ENCODE measurements around the gene RAB31. TPM values are rescaled to one million over a fixed set of nuclear protein-coding genes. Genes with fewer than 3 reads are reported as not detected.

The RAB31 gene
- total and polyA plus RNA-seq, 2 donors from 2014 or later: 17.3 to 77.1 TPM

GRCh38 chr18:9719421-9719981, 11.4 kb downstream of the RAB31 start:
- no peak for TF ChIP-seq CTCF (IDR thresholded peaks at IDR 0.05; ENCODE audit: borderline replicate concordance, extremely low read depth, insufficient read depth)
- intact Hi-C loops (cut with DNase I): no loop called here

GRCh38 chr18:9720327-9720726, 12.2 kb downstream of the RAB31 start:
- H3K9me3 ChIP-seq (ENCODE audit: control insufficient read depth in 2 of 3, insufficient read depth in 1 of 3, low read length in 3 of 3): no peaks in the 10 kb centered on the region
- DNase-seq (no peak), FAIRE-seq (no peak)
- intact Hi-C loops (cut with DNase I): no loop called here
- no peaks in the 10 kb centered on the region for H3K36me3 ChIP-seq (ENCODE audit: control insufficient read depth in 2 of 3, insufficient read depth in 3 of 3, low read length in 3 of 3)
- no peaks in the 10 kb centered on the region for H3K27me3 ChIP-seq (ENCODE audit: control insufficient read depth, insufficient read depth, low read length)
- no peak for TF ChIP-seq CTCF (IDR thresholded peaks at IDR 0.05; ENCODE audit: borderline replicate concordance, extremely low read depth, insufficient read depth)
- H3K27ac ChIP-seq (ENCODE audit: low read depth in 2 of 2, low read length in 2 of 2): no peak overlapping the region
- no peaks in the 10 kb centered on the region for H3K4me1 ChIP-seq (ENCODE audit: control insufficient read depth in 2 of 3, insufficient read depth in 2 of 3, low read depth in 1 of 3, low read length in 3 of 3)
- no peak overlapping the region for H3K4me3 ChIP-seq (ENCODE audit: low read length in 3 of 3)
- no peak overlapping the region for H3K9ac ChIP-seq (ENCODE audit: low read length in 3 of 3)

More at GRCh38 chr18:9719421-9719981, 11.4 kb downstream of the RAB31 start:
- H3K27me3 ChIP-seq (ENCODE audit: control insufficient read depth, insufficient read depth, low read length): no peaks in the 10 kb centered on the region
- H3K4me1 ChIP-seq (ENCODE audit: control insufficient read depth in 2 of 3, insufficient read depth in 2 of 3, low read depth in 1 of 3, low read length in 3 of 3): no peaks in the 10 kb centered on the region
- H3K9ac ChIP-seq (ENCODE audit: low read length in 3 of 3): no peak overlapping the region
- no peak overlapping the region for H3K4me3 ChIP-seq (ENCODE audit: low read length in 3 of 3)
- no peak overlapping the region for H3K27ac ChIP-seq (ENCODE audit: low read depth in 2 of 2, low read length in 2 of 2)
- peak in 2 of 5 donors; percentile 29 to 89 for DNase-seq
- no peaks in the 10 kb centered on the region for H3K36me3 ChIP-seq (ENCODE audit: control insufficient read depth in 2 of 3, insufficient read depth in 3 of 3, low read length in 3 of 3)
- FAIRE-seq: no peak
- no peaks in the 10 kb centered on the region for H3K9me3 ChIP-seq (ENCODE audit: control insufficient read depth in 2 of 3, insufficient read depth in 1 of 3, low read length in 3 of 3)

GRCh38 chr18:9721893-9722550, 13.9 kb downstream of the RAB31 start:
- Histone ChIP-seq H3K9ac (ENCODE audit: low read length in 3 of 3) (no peak overlapping the region), H3K4me1 (ENCODE audit: control insufficient read depth in 2 of 3, insufficient read depth in 2 of 3, low read depth in 1 of 3, low read length in 3 of 3) (no peaks in the 10 kb centered on the region), H3K27ac (ENCODE audit: low read depth in 2 of 2, low read length in 2 of 2) (no peak overlapping the region), H3K27me3 (ENCODE audit: control insufficient read depth, insufficient read depth, low read length) (no peaks in the 10 kb centered on the region), H3K9me3 (ENCODE audit: control insufficient read depth in 2 of 3, insufficient read depth in 1 of 3, low read length in 3 of 3) (no peaks in the 10 kb centered on the region), H3K36me3 (ENCODE audit: control insufficient read depth in 2 of 3, insufficient read depth in 3 of 3, low read length in 3 of 3) (no peaks in the 10 kb centered on the region), H3K4me3 (ENCODE audit: low read length in 3 of 3) (no peak overlapping the region)
- DNase-seq: no peak
- intact Hi-C loops (cut with DNase I): no loop called here
- no peak for TF ChIP-seq CTCF (IDR thresholded peaks at IDR 0.05; ENCODE audit: borderline replicate concordance, extremely low read depth, insufficient read depth)
- FAIRE-seq: no peak
